ENCODE results near the gene EXD2.

- TF ChIP-seq CTCF (IDR thresholded peaks at IDR 0.05 in 4 of 5, conservative IDR thresholded peaks at IDR 0.05 in 1 of 5) (no peak), POLR2A (IDR thresholded peaks at IDR 0.05) (no peak)
Measured at GRCh38 chr14:69259168-69259526, 67.8 kb downstream of the EXD2 start.
